ENCODE results near the gene AGMAT.

- TF ChIP-seq CTCF (IDR thresholded peaks at IDR 0.05 in 4 of 5, conservative IDR thresholded peaks at IDR 0.05 in 1 of 5) (no peak), POLR2A (IDR thresholded peaks at IDR 0.05) (no peak)
Observed at GRCh38 chr1:15627343-15627988, 42.6 kb upstream of the AGMAT start.
